Stimulated activated CD4-positive, alpha-beta T cell treated with anti-CD3 and anti-CD28 coated beads, Interleukin-1b, Interleukin-23, amount 100 ng/mL, for 4 hours (primary cell): ENCODE results near the gene AFF2.

Source experiments
- DNase-seq, 2 donors: peaks; one replicate each; pipeline ENCODE4 v3.0.0-alpha.2; 2020; ENCODE audit warnings: low read depth in 2 of 2

AFF2 gene

GRCh38 chrX:149010013-149010852, 509.8 kb downstream of the AFF2 start:
- DNase-seq, result no peak

- DNase-seq, result no peak
Observed at GRCh38 chrX:149010853-149011224, 510.4 kb downstream of the AFF2 start.

- DNase-seq, result no peak
Observed at GRCh38 chrX:149013081-149013480, 512.7 kb downstream of the AFF2 start.

DNA sequence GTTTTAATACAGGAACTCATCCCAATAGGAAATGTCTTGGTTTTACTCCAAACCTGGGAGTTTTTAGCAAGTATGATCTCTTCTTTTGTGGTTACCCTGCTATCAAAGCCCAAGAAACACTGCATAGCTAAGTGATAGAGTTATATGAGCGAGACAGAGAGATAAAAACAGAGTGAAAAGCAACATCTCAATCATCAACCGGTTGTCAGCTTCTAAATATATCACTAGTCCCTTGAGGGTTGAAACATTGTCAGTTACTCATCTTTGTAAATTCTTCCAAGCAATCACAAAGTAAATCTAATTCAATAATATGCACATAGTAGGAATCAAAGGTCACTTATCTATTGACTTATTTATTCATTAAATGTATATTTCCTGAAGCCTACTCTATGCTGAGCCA, 520.7 kb downstream of the AFF2 start:
- no peak for DNase-seq

- no peak for DNase-seq
Observed at GRCh38 chrX:149022485-149022884, 522.1 kb downstream of the AFF2 start.

DNA sequence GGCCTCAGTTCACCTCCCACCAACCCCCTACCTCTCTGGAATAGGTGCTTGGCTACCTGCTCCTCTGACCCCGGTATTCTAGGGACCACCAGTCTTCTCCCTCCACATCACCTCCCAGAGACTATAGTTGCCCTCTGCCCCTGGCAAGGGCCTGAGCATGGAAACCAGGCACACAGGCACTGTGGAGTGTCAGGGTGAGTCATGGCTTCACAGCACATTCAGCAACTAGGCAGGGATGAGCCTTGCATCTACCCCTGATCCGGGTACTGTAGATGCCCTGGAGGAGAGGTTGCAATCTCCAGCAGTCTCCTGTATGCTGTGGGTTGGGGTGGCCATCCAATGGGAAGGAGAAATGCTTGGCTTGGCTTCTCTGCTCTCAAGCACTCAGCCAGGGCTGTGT, 532.0 kb downstream of the AFF2 start:
- no peak for DNase-seq

GRCh38 chrX:149036086-149036485, 535.7 kb downstream of the AFF2 start:
- no peak for DNase-seq

GRCh38 chrX:149037281-149037870, 537.0 kb downstream of the AFF2 start:
- no peak for DNase-seq

- no peak for DNase-seq
Observed at GRCh38 chrX:149039057-149039456, 538.6 kb downstream of the AFF2 start.

- no peak for DNase-seq
Observed at GRCh38 chrX:149040873-149041535, 540.6 kb downstream of the AFF2 start.

DNA sequence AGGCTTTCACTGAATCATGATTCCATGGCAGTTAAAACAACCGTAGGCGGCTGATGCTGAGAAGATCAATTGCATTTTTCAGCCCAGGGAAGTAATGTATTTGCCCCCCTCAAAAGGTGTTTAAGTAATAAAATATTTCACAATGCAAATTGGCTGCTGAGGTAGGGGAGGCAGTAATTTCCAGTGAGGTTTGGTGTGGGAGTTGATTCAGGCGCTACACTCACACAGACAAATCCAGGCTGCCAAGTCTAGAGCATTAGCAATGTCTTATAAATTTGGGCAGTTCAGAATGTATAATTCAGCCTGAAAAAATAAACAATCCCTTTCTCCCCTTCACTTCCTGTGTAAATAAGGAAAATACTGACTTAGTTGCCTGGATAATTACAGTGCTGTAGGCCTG, 543.0 kb downstream of the AFF2 start:
- no peak for DNase-seq

- DNase-seq, result no peak
Observed at GRCh38 chrX:149044471-149044870, 544.1 kb downstream of the AFF2 start.

- no peak for DNase-seq
Observed at GRCh38 chrX:149045645-149046210, 545.3 kb downstream of the AFF2 start.
